K562 (cell line): ENCODE measurements around the gene AP5Z1.

ENCODE experiments used
- HDAC6 ChIP-seq: IDR thresholded peaks from 2 replicates; pipeline ENCODE4 v1.6.1; 2012; ENCODE audit warnings: low read depth, mild to moderate bottlenecking, control low read depth, inconsistent platforms, low read length, moderate library complexity
- NONO ChIP-seq, 2 experiments: fragments of 200-400 bp in 1 of 2; fragments of 450-650 bp in 1 of 2; formaldehyde crosslinking in 1 of 2; IDR thresholded peaks; 2 replicates each; pipeline ENCODE4 v1.6.1; 2017; ENCODE audit warnings: low read depth in 2 of 2, mild to moderate bottlenecking in 2 of 2, moderate library complexity in 2 of 2, low read length in 1 of 2
- POLR2AphosphoS5 ChIP-seq: IDR thresholded peaks from 2 replicates; pipeline ENCODE4 v1.6.1; 2011; ENCODE audit warnings: mild to moderate bottlenecking, low read depth, low read length, moderate library complexity; ENCODE audit not compliant: control insufficient read depth, insufficient read depth
- TAF7 ChIP-seq: fragments of 450-650 bp; IDR thresholded peaks from 2 replicates; pipeline ENCODE4 v1.6.1; 2016; ENCODE audit warnings: missing genetic modification characterization, missing compliant biosample characterization
- ZNF12 ChIP-seq: sonication (generic); formaldehyde crosslinking; IDR thresholded peaks from 2 replicates; pipeline ENCODE4 v1.4.0; 2020; ENCODE audit warnings: mild to moderate bottlenecking, missing genetic modification reagents
- ZNF764 ChIP-seq: fragments of 250-450 bp; sonication (Bioruptor Pico); IDR thresholded peaks from 2 replicates; pipeline ENCODE4 v1.4.0; 2020; ENCODE audit warnings: low read depth, mild to moderate bottlenecking, moderate library complexity

DNA sequence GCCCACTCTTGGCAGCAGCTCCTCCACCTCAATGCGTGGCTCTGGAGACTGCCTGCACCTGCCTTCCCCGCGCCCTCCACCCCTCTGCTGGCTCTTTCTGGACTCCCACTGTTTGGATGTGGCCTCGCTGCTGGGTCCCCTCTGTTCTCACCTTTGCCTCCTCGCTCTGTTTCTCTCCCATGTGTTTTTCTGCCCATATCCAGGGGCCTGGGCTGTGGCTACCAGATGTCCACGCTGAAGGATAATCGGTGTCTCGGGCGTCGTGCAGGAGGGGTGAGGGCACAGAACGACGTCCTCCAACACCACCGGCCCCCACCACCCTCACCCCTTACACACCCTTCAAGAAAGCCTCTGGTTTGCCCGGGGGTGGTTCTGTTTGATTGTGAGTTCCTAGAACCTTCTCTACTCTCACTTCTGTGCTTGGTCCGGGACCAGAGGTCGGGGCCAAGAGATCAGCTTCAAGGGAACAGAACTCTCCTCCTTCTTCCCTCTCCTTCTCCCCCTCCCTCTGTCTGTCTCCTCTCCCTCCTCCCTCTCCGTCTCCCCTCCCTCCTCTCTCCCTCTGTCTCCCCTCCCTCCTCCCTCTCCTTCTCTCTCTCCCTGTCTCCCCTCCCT, 31.7 kb downstream of the AP5Z1 start:
- TF ChIP-seq ZNF12 (CRISPR knock-in tag) (no peak), POLR2AphosphoS5 (no peak), HDAC6 (no peak), ZNF764 (CRISPR knock-in tag) (no peak), TAF7 (tag) (no peak), NONO (IDR thresholded peaks at IDR 0.05; ENCODE audit: low read depth in 2 of 2, low read length in 1 of 2) (no peak)
